Epithelial cell of esophagus (primary cell): ENCODE data around the gene ZMIZ2.
"Not testable (repeated sequence)": the region's sequence is repeated elsewhere in the genome, so short reads cannot be mapped to it uniquely, and the experiment has no call there.

Experiments
- DNase-seq: peaks from one replicate; pipeline ENCODE4 v3.0.0; 2010; ENCODE audit warnings: low read depth
- H3K4me3 ChIP-seq: 2 replicates; pipeline ENCODE4 v1.5.1; 2011; ENCODE audit warnings: mild to moderate bottlenecking, low read length, control low read depth
- CTCF ChIP-seq: IDR thresholded peaks from 2 replicates; pipeline ENCODE4 v1.5.1; 2011; ENCODE audit warnings: low read depth, mild to moderate bottlenecking, low read length, control low read depth, inconsistent platforms; ENCODE audit not compliant: insufficient read depth; ENCODE audit errors: missing control alignments

The ZMIZ2 gene

GRCh38 chr7:44729949-44730590 lies 18.6 kb upstream of the ZMIZ2 start:
- TF ChIP-seq CTCF, result no peak
- H3K4me3 ChIP-seq, result no peak overlapping the region
- DNase-seq, result no peak

GRCh38 chr7:44732971-44733370 lies 15.7 kb upstream of the ZMIZ2 start:
- DNase-seq, H3K4me3 ChIP-seq: not testable (repeated sequence)

- peak; percentile 76 for DNase-seq
- H3K4me3 ChIP-seq, result no peak overlapping the region
- TF ChIP-seq CTCF, result no peak
Observed at GRCh38 chr7:44733708-44734481, 14.8 kb upstream of the ZMIZ2 start.

GRCh38 chr7:44735403-44736165 lies 13.1 kb upstream of the ZMIZ2 start:
- no peak overlapping the region for H3K4me3 ChIP-seq
- DNase-seq, result peak; percentile 96
- no peak for TF ChIP-seq CTCF

GRCh38 chr7:44736896-44737295 lies 11.8 kb upstream of the ZMIZ2 start:
- DNase-seq, result no peak
- H3K4me3 ChIP-seq, result no peak overlapping the region
- no peak for TF ChIP-seq CTCF

GRCh38 chr7:44738051-44738723 lies 10.5 kb upstream of the ZMIZ2 start:
- TF ChIP-seq CTCF, result no peak
- no peak overlapping the region for H3K4me3 ChIP-seq
- DNase-seq, result no peak
